Left lung (tissue), 10 donors: ENCODE results near the gene KDM4C. TPM values are rescaled to one million over a fixed set of nuclear protein-coding genes. Genes with fewer than 3 reads are reported as not detected.
"Not testable (repeated sequence)": the region's sequence is repeated elsewhere in the genome, so short reads cannot be mapped to it uniquely, and the experiment has no call there.

Experiments
- ATAC-seq: fragments of 200-7000 bp; cut with Tn5 transposase; one replicate; pipeline ENCODE4 v1.9.1; 2020; ENCODE audit warnings: moderate library complexity
- DNase-seq, 4 donors: peaks; one replicate each; pipeline ENCODE4 v3.0.0-alpha.2; 2013 to 2020
- H3K27ac ChIP-seq, 2 donors: fragments of 200-600 bp; sonication (generic) in 1 of 2; one replicate each; pipeline versions ENCODE4 v1.5.0 to v1.8.0; 2020 to 2021
- H3K27me3 ChIP-seq, 2 donors: fragments of 200-600 bp; sonication (generic) in 1 of 2; one replicate each; pipeline versions ENCODE4 v1.5.0 to v1.8.0; 2020 to 2021
- H3K36me3 ChIP-seq, 2 donors: fragments of 200-600 bp; sonication (generic) in 1 of 2; one replicate each; pipeline versions ENCODE4 v1.5.0 to v1.8.0; 2020 to 2021
- H3K4me1 ChIP-seq, 2 donors: fragments of 200-600 bp; one replicate each; pipeline ENCODE4 v1.8.0; 2021
- H3K4me3 ChIP-seq, 2 donors: fragments of 200-600 bp; sonication (generic) in 1 of 2; one replicate each; pipeline versions ENCODE4 v1.5.0 to v1.8.0; 2020 to 2021; ENCODE audit warnings: mild to moderate bottlenecking in 1 of 2
- H3K9me3 ChIP-seq, 2 donors: fragments of 200-600 bp; sonication (generic) in 1 of 2; one replicate each; pipeline versions ENCODE4 v1.5.0 to v1.8.0; 2020 to 2021
- CTCF ChIP-seq, 2 donors: fragments of 200-600 bp; sonication (generic) in 1 of 2; IDR thresholded peaks; one replicate each; pipeline versions ENCODE4 v1.5.0 to v1.8.0; 2021; ENCODE audit warnings: antibody characterized with exemption in 2 of 2
- intact Hi-C, 2 donors: fragments of 100-400 bp; cut with DNase I; formaldehyde crosslinking; loops; one replicate each; pipeline versions ENCODE4 v1.11.2 to v1.14.2; 2022
- polyA plus RNA-seq, 6 donors: library from polyadenylated mRNA; unstranded; fragments of 120-200 nt; gene quantifications; one replicate each; pipeline ENCODE4 v1.2.1, GENCODE V29; 2013; ENCODE audit not compliant: insufficient read length in 6 of 6
- total RNA-seq, 2 donors: library from RNA; stranded (reverse); fragmentation: NEBNext Ultra II Directional; extraction: Animal tissue kit (Norgen Biotek cat#: 25700); gene quantifications; one replicate each; pipeline ENCODE4 v1.2.1, GENCODE V29; 2021
- donor health status: DM: no; HTN: yes; CAD: no.
- donor health status: DM: no; HTN: no; CAD: no.

Gene KDM4C
- total and polyA plus RNA-seq, 8 donors: 11.7 to 34.8 (median 15.2) TPM

DNA sequence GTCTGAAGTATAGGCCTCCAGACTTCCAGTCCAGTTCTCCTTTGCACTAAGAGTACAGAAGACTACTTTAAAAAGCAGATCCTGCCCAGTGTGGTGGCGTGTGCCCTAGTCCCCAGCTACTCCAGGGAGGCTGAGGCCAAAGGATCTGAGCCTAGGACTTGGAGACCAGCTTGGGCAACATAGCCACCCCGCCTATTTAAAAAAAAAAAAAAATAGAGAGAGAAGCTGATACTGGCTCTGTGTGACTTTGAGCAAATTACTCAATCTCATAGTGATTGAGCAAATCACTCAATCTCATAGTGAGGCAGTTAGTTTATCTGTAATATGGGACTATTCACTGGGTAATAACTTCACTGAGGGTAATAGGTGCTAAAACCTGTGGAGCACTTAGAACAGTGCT lies 43.6 kb upstream of the KDM4C start:
- H3K27ac ChIP-seq: no peak overlapping the region
- TF ChIP-seq CTCF (IDR thresholded peaks at IDR 0.05): no peak
- DNase-seq (no peak), ATAC-seq (peak; percentile 17)
- H3K4me3 ChIP-seq: no peak overlapping the region
- no peaks in the 10 kb centered on the region for H3K27me3 ChIP-seq
- H3K9me3 ChIP-seq: no peaks in the 10 kb centered on the region
- H3K4me1 ChIP-seq: peaks cover 0 to 11% of the 10 kb centered on the region in 2 donors
- intact Hi-C loops: no loop called here
- H3K36me3 ChIP-seq: no peaks in the 10 kb centered on the region

GRCh38 chr9:6715153-6715754 lies 42.5 kb upstream of the KDM4C start:
- peak overlapping the region in 1 of 2 donors; percentile 49 for H3K4me3 ChIP-seq
- H3K9me3 ChIP-seq, H3K27me3 ChIP-seq, intact Hi-C loops, DNase-seq, ATAC-seq, H3K36me3 ChIP-seq: not testable (repeated sequence)
- H3K4me1 ChIP-seq: peaks cover 0 to 11% of the 10 kb centered on the region in 2 donors
- peak overlapping the region in 1 of 2 donors; percentile 73 for H3K27ac ChIP-seq

GRCh38 chr9:6715755-6716643 lies 41.8 kb upstream of the KDM4C start:
- Histone ChIP-seq H3K27me3 (no peaks in the 10 kb centered on the region), H3K27ac (peak overlapping the region; percentile 26 to 73)

GRCh38 chr9:6716766-6717165 lies 41.0 kb upstream of the KDM4C start:
- Histone ChIP-seq H3K4me1 (peaks cover 0 to 11% of the 10 kb centered on the region in 2 donors), H3K27ac (no peak overlapping the region), H3K36me3 (no peaks in the 10 kb centered on the region), H3K4me3 (peak overlapping the region in 1 of 2 donors; percentile 49), H3K27me3 (no peaks in the 10 kb centered on the region), H3K9me3 (no peaks in the 10 kb centered on the region)
- intact Hi-C loops: no loop called here
- TF ChIP-seq CTCF (IDR thresholded peaks at IDR 0.05): no peak
- no peak for DNase-seq
- ATAC-seq: no peak

More at GRCh38 chr9:6715755-6716643, 41.8 kb upstream of the KDM4C start:
- no peaks in the 10 kb centered on the region for H3K36me3 ChIP-seq
- DNase-seq: peak; percentile 38 to 94 (median 69)
- no peaks in the 10 kb centered on the region for H3K9me3 ChIP-seq
- peak; percentile 94 for ATAC-seq
- H3K4me3 ChIP-seq: peak overlapping the region; percentile 38 to 49
- H3K4me1 ChIP-seq: peaks cover 0 to 11% of the 10 kb centered on the region in 2 donors
- TF ChIP-seq CTCF (IDR thresholded peaks at IDR 0.05): no peak
- intact Hi-C loops: no loop called here

- DNase-seq (no peak), ATAC-seq (no peak)
- Histone ChIP-seq H3K9me3 (no peaks in the 10 kb centered on the region), H3K27me3 (no peaks in the 10 kb centered on the region), H3K4me1 (no peaks in the 10 kb centered on the region), H3K4me3 (no peak overlapping the region), H3K36me3 (no peaks in the 10 kb centered on the region), H3K27ac (no peak overlapping the region)
- TF ChIP-seq CTCF (IDR thresholded peaks at IDR 0.05): no peak
- intact Hi-C loops: no loop called here
These were observed 33.8 kb upstream of the KDM4C start for GRCh38 chr9:6723881-6724420.
